AML-193 (cell line): ENCODE measurements around the gene RPIA.
"Not testable (repeated sequence)": the region's sequence is repeated elsewhere in the genome, so short reads cannot be mapped to it uniquely, and the experiment has no call there.

Source experiments
- DNase-seq, 2 experiments: peaks; one replicate each; lab custom pipeline; 2025; lab: John Stamatoyannopoulos, UW

Gene RPIA

GRCh38 chr2:88773233-88774028 lies 82.0 kb downstream of the RPIA start:
- not testable (repeated sequence) for DNase-seq

- DNase-seq = not testable (repeated sequence)
These were observed 97.7 kb downstream of the RPIA start for GRCh38 chr2:88789213-88789612.

- not testable (repeated sequence) for DNase-seq
These were observed 104.5 kb downstream of the RPIA start for GRCh38 chr2:88795932-88796331.

- not testable (repeated sequence) for DNase-seq
These were observed 105.0 kb downstream of the RPIA start for GRCh38 chr2:88796523-88796922.

GRCh38 chr2:88797164-88797563 lies 105.7 kb downstream of the RPIA start:
- not testable (repeated sequence) for DNase-seq
